ENCODE measurements around the gene COL6A3. TPM values are rescaled to one million over a fixed set of nuclear protein-coding genes. Genes with fewer than 3 reads are reported as not detected.
A peak's percentile ranks its signal among the peaks of the same experiment; 100 is the strongest.
"Not testable (repeated sequence)": the region's sequence is repeated elsewhere in the genome, so short reads cannot be mapped to it uniquely, and the experiment has no call there.

The COL6A3 gene
- total and polyA plus RNA-seq, 2 experiments from 2014 or later, result 1.3 to 4.1 TPM

- no peaks in the 10 kb centered on the region for H3K27me3 ChIP-seq
- H3K36me3 ChIP-seq, result no peaks in the 10 kb centered on the region
- no peak overlapping the region for H3K27ac ChIP-seq
- no peaks in the 10 kb centered on the region for H3K4me1 ChIP-seq (ENCODE audit: low read depth)
- TF ChIP-seq, protein P1, sequence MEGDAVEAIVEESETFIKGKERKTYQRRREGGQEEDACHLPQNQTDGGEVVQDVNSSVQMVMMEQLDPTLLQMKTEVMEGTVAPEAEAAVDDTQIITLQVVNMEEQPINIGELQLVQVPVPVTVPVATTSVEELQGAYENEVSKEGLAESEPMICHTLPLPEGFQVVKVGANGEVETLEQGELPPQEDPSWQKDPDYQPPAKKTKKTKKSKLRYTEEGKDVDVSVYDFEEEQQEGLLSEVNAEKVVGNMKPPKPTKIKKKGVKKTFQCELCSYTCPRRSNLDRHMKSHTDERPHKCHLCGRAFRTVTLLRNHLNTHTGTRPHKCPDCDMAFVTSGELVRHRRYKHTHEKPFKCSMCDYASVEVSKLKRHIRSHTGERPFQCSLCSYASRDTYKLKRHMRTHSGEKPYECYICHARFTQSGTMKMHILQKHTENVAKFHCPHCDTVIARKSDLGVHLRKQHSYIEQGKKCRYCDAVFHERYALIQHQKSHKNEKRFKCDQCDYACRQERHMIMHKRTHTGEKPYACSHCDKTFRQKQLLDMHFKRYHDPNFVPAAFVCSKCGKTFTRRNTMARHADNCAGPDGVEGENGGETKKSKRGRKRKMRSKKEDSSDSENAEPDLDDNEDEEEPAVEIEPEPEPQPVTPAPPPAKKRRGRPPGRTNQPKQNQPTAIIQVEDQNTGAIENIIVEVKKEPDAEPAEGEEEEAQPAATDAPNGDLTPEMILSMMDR (IDR thresholded peaks at IDR 0.05; ENCODE audit: low read depth, low read length), result no peak
- DNase-seq (ENCODE audit: low read depth in 1 of 2, low spot score in 1 of 2), result no peak
- no peak overlapping the region for H3K4me3 ChIP-seq
- H3K9me3 ChIP-seq (ENCODE audit: low read depth), result no peaks in the 10 kb centered on the region
These were observed 54.5 kb downstream of the COL6A3 start for GRCh38 chr2:237359518-237359840.

GRCh38 chr2:237358721-237359517, 55.0 kb downstream of the COL6A3 start:
- Histone ChIP-seq H3K36me3 (no peaks in the 10 kb centered on the region), H3K9me3 (ENCODE audit: low read depth) (no peaks in the 10 kb centered on the region), H3K4me1 (ENCODE audit: low read depth) (no peaks in the 10 kb centered on the region), H3K27ac (no peak overlapping the region), H3K4me3 (no peak overlapping the region), H3K27me3 (no peaks in the 10 kb centered on the region)
- TF ChIP-seq, protein P1 (IDR thresholded peaks at IDR 0.05; ENCODE audit: low read depth, low read length), result no peak
- no peak for DNase-seq (ENCODE audit: low read depth in 1 of 2, low spot score in 1 of 2)

DNA sequence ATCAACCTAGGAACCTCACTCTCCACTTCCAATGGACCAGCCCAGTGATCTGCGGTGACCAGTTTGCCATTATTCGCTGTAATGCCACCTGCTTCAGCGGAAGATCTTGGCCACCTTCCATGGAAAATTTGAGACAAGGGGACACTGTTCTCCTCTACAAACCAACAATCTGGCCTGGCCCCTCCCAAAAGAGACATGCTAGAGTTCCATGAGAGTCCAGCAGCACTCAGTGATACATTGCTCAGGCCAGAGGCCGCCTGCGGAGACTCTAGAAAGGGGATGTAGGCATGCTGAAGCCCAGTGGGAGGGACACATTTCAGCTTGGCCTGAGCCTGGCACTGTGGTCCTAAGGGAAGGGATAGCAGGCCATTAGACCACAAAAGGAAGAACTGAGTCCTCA, 58.3 kb downstream of the COL6A3 start:
- TF ChIP-seq, protein P1 (IDR thresholded peaks at IDR 0.05; ENCODE audit: low read depth, low read length), result no peak
- Histone ChIP-seq H3K27ac (no peak overlapping the region), H3K27me3 (no peaks in the 10 kb centered on the region), H3K4me1 (ENCODE audit: low read depth) (peaks cover 5% of the 10 kb centered on the region), H3K36me3 (no peaks in the 10 kb centered on the region), H3K9me3 (ENCODE audit: low read depth) (no peaks in the 10 kb centered on the region), H3K4me3 (no peak overlapping the region)
- no peak for DNase-seq (ENCODE audit: low read depth in 1 of 2, low spot score in 1 of 2)

DNA sequence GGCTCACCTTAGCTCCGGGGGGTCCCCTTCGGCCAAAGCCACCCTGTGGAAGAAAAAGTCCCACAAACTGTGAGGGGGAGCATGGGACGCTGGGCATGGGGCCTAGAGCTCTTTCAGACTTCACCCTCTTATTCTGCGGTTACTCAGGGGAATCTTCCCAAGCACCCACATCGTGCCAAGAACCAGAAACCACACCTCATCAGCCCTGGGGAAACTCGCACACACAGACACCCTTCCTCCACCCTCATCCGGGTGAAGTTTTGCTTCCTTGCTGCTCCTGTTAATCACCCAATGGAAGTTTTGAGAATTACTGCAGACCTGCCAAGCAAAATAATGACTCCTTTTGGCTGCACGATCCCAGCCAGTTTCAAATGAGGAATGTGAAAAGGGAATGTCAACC, 59.1 kb downstream of the COL6A3 start:
- no peaks in the 10 kb centered on the region for H3K36me3 ChIP-seq
- H3K4me3 ChIP-seq, result no peak overlapping the region
- H3K4me1 ChIP-seq (ENCODE audit: low read depth), result peaks cover 5% of the 10 kb centered on the region
- H3K27me3 ChIP-seq, result no peaks in the 10 kb centered on the region
- no peaks in the 10 kb centered on the region for H3K9me3 ChIP-seq (ENCODE audit: low read depth)
- TF ChIP-seq, protein P1 (IDR thresholded peaks at IDR 0.05; ENCODE audit: low read depth, low read length), result no peak
- DNase-seq (ENCODE audit: low read depth in 1 of 2, low spot score in 1 of 2), result peak in 1 of 2 donors; percentile 63
- no peak overlapping the region for H3K27ac ChIP-seq

- H3K27ac ChIP-seq, result not testable (repeated sequence)
These were observed 59.8 kb downstream of the COL6A3 start for GRCh38 chr2:237354172-237354571.

DNA sequence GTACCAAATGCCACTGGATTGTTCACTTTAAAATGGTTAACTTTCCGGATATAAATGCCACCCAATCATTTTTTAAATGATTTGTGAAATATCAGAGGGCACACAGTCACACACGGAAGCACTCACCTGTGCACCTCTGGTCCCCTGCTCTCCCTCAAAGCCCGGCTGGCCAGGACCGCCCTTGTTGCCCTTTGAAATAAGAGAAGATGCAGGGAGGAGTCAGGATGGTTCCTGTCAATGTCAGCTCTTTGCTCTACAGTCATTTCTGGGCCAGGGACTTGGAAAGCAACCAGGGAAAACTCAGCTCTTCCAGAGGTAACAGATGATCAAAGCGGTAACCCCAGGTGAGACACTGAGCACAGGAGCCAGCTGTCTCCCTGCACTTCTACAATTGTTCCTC, 60.7 kb downstream of the COL6A3 start:
- H3K4me3 ChIP-seq, result no peak overlapping the region

More at GRCh38 chr2:237354172-237354571, 59.8 kb downstream of the COL6A3 start:
- not testable (repeated sequence) for H3K9me3 ChIP-seq (ENCODE audit: low read depth); H3K27me3 ChIP-seq; H3K4me3 ChIP-seq; DNase-seq (ENCODE audit: low read depth in 1 of 2, low spot score in 1 of 2); H3K4me1 ChIP-seq (ENCODE audit: low read depth); H3K36me3 ChIP-seq

More for the DNA sequence above, 60.7 kb downstream of the COL6A3 start:
- H3K36me3 ChIP-seq, result no peaks in the 10 kb centered on the region
- H3K9me3 ChIP-seq (ENCODE audit: low read depth), result no peaks in the 10 kb centered on the region
- TF ChIP-seq, protein P1 (IDR thresholded peaks at IDR 0.05; ENCODE audit: low read depth, low read length), result no peak
- peaks cover 5% of the 10 kb centered on the region for H3K4me1 ChIP-seq (ENCODE audit: low read depth)
- H3K27ac ChIP-seq, result no peak overlapping the region
- H3K27me3 ChIP-seq, result no peaks in the 10 kb centered on the region
- DNase-seq (ENCODE audit: low read depth in 1 of 2, low spot score in 1 of 2), result peak in 1 of 2 donors; percentile 27
